ENCODE measurements around the gene PROS1.

The PROS1 gene

DNA sequence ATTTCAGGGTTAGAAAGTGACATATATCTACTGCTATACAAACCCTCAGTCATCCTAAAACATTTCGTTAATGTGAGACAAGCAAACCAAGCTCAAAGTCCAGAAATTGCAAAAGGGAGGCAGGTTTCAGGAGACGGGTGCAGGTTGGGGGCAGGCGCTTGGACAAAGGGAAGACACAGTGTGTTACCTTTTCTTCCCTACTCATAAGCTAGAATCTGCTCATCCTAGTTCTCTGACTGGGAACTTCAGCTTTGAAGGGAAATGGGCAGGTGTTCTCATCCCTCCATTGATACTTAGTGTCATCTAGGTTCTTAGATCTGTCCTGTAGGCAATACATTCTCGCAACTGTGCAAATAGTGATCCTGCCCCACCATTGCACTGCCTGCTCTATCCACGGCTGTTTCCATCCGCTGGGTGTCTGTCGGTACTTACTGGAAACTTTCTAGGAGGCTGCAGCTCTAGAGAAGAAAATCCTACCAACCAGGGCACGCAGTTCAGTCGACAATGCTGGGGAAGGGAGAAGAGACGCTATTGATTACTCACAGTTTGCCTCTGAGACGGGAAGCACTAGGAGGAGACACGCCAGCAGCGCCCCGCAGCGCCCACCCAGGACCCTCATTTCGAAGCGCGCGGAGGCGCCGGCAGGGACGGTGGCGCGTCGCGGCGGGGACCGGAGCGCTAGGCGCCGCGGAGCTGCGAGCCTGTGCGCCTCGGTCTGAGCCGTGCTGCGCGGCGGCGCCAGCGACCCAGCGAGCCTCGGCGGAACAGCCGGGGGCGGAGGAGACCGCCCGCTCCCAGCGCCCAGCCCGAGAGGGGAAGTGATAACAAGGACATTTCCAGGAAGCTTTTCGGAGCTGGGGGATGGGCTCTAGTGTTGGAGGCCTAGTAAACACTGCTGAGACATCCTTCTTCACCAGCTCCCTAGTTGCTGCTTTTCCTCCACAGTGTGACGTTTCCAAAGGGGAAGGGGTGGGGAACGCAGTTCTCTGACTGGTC is at the start of gene PROS1:
Gene PROS1 (minus strand): TSS at position 766 of the 996 bp plus-strand sequence. CDS start 147 bp downstream, at position 619.
- peak; percentile 28 to 33 for DNase-seq

DNA sequence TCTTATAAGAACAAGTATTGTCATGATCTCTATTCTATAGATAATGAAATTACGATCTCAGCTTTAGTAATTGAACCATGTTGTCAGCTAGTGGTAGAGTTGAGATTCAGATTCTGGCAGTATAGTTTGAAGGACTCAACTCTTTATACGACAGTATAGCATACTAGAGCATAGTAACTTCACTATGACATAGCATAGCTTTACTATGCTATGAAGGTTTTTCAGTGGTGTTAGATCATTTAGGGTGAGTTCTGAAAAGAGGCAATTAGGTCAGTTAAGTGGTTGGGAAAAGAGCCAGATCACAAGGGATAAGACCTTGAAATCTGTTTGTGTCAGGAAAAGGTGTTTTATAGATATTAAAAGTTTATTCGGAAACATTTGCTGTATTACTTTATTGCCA is 46.6 kb upstream of the PROS1 start:
- DNase-seq: no peak

DNA sequence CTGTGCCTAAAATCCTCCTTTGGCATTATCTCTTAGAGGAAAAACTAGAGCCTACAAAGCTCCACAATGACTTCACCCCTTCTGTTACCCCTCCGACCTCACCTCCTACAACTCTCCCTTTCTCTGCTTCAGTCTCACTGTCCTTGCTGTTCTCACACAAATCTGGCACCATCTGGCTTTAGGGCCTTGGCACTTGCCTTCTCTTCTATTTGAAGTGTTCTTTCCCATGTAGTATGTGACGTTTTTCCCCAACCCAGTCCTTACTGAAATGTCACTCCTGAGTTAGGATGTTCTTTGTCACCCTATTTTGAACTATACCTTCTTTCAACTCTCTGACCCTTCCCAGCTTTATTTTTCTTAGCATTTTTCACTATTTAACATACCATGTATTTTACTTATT is 46.0 kb upstream of the PROS1 start:
- DNase-seq: no peak

DNA sequence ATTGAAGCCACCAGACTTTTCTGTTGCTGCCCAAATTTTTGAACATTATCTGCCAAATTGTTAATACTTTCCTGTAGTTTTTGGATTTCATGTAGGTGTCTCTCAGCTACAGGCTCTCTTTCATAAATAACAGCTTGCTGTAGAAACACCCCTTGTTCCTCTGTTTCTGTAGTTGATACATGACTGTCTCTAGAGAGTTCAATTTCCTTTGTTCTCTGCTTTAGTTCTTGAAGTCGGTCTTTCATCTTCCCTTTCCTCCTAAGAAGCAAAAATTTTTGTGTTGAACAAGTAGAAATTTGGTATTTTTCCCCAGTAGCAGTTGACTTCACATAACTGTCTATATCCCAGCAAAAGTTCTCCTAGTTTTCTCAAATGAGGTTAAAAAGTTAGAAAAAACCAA is 41.3 kb upstream of the PROS1 start:
- DNase-seq: no peak

DNA sequence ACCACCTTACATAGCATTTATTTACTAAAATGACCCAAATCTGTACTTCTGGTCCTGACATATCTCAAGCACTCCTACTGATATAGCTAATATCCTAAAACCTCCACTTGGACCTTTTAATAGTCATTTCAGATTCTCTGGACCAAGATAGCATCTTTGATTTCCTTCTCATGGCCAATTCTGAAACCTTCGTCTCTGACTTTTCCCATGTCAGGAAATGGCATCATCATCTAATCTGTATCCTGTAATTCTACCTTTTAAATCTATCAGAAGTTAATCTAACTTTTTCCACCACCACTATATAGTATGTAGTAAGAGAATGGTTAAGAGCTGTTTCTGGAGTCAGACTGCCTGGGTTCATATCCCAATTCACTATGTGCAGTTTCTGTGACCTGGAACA is 38.5 kb upstream of the PROS1 start:
- DNase-seq: no peak

DNA sequence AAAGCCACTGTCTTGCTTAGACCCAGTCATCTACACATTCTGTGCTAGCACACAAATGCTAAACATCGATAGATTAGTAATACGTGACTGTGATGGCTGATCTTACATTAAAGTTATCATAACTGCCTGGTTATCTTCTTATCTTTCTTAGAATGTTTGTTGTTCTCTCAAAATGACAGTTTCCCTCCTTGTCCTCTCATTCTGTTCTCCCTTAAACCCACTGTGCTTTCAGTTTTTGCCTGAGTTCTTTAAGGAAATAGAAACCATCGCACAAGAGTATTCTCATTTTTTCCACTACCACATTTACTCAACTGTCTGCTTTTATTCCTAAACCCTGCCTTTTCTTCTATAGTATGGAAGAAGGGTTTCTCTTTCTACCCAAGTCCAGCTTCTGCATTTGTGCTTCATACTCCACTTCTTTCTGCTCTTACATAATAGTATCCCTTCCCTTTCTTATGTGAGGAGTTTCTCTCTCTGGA is 37.6 kb upstream of the PROS1 start:
- no peak for DNase-seq

DNA sequence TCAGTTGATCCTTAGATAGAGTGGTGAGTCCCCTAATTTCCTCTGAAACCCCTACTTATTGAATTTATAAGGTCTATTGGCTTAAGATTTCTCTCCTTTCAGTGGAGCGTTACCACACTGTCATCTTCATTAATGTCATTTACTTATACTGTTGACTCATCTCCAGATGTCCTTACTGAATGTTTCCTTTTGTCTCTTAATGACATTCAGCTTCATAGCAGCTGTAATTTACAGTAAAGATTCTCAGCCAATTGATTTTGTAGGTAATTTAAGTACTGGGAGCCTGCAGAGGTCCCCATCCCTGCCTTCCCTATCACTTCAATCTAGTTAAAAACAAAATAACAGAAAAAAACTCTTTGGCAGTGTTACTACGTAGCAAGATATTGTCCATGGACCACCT is 35.9 kb upstream of the PROS1 start:
- DNase-seq: no peak

DNA sequence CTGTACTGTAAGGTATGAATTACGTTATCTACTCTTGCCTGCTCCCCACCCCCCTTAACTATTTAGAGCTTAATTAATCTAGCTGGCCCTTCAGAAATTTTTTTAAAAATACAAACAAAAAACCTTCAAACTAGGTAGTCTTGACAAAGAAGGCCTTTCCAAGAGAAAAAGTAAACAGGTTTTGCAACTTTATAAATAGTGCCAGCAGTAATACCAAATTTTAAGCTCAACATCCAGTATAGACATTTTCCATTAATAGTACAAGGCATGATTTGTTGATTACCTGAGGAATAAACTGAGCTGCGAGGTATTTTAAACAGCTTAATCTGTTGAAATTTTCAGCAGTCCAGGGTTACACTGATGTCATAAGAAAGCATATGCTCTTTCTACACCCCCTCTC is 34.6 kb upstream of the PROS1 start:
- no peak for DNase-seq

DNA sequence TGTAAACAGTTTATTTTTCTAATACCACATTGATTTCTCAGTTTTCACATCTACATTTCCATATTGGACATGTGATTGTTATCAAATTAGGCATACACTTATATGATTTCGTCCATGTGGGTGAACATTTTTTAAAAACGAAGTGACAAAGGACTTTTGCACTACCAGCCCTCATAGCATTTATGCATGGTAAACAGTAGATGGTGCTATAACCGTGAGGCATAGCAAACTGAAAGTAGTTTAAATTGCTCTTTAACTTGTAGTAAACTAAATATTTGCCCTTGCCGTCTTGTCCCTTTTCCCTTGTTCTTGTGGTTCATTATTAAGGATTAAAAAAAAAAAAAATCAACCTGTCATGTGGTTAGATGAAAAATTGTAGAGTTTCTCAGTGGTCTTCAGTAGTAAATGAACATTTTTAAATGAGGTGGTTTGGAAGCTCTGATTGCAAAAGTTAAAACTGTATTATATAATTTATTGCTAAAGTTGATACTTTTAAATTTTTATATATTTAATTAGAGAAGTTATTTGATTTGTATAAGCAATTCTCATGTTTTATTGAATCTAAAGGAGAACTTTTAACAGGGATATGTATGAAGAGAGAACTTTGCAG is 30.7 kb upstream of the PROS1 start:
- peak in 1 of 2 donors; percentile 63 for DNase-seq

DNA sequence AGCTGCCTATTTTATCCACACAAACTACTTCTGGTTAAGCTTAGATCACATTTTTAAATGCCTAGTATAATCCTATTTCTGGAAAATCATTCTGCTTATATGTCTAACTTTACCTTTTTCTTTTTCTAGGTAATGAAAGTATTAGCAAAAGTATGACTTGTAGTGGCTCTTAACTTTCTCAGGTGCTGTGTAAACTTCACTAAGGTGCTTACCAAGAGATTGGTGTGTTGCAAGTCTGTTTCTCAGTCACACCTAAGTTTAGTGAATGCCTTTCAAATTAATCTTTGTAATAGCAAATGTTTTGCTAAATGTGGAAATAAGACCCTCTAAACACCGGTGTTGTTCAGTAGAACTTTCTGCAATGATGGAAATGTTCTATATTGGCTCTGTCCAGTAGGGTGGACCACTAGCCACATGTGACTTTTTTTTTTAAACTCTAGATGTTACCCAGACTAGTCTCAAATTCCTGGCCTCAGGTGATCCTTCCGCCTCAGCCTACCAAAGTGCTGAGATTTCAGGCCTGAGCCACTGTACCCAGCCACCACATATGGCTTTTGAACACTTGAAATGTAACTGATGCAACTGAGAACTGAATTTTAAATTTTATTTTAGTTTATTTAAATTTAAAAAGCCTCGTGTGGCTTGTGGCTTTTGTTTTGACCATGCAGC is 28.3 kb upstream of the PROS1 start:
- no peak for DNase-seq

DNA sequence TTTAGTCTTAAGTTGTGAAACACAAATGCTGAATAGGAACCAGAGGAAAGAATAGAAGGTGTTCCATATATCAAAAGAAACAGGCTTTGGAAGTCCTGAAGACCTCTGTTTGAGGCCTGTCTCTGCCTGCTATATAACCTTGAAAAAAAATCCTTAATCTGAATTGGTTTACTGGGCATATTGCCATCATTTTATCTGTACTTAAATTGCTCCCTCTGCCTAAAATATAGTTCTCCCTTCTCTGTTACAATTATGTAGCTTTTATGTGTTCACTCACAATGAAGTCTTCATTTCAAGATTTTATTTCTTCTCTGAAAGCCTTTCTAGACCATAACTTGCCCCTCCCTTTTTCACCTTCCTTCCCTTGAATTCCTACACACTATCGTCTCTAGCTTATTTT is 27.5 kb upstream of the PROS1 start:
- no peak for DNase-seq

DNA sequence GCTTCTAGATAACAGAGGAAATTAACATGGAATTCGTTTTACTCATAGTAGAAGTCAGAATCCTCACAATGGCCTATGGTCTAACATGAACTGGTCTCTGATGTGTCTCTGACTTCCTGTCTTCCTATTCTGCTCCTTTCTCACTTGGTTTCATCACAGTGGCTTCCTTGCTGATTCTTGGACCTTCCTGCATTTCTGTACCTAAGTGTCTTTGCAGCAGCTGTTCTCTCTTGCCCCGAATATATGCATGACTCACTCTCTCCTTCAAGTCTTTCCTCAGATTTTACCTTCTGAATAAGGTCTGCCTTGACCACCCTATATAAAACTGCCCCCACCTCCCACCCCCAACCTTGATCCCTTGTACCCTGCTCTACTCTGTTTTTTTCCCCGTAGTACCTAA is 20.4 kb upstream of the PROS1 start:
- DNase-seq: no peak

DNA sequence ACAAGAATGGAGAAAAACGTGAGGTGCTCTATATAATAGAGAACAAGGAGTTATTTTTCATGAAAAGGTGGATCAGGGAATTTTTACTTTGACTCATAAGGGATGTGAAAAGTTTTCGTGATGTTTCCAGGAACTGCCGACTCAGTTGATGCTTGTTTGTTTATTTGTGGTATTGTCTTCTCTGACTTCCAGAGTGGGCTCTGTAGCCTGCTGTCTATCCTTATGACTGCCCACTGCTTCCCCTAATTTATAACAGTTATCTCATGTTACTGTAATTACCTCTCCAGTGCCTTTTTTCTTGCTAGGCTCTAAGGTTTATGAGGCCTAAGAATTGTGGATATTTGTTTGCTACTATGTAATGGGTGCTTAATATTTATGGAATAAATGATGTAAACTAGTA is 18.5 kb upstream of the PROS1 start:
- no peak for DNase-seq

DNA sequence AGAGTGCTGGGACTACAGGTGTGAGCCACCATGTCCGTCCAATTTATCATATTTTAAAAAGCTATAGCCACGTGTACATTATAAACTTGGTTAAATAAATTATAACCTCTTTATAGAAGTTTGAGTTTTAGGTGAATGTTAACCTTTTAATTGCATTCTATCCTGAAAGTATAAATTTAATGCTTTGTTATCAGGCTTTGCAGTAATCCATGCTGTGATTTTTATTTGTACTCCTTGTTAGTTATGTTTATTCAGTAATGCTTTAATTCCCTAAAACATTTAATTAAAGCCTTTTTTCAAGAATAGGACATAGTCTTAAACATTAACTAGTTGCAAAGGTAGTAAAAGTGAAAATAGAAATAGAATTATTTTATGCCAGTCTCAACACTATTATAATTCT is 17.9 kb upstream of the PROS1 start:
- no peak for DNase-seq

DNA sequence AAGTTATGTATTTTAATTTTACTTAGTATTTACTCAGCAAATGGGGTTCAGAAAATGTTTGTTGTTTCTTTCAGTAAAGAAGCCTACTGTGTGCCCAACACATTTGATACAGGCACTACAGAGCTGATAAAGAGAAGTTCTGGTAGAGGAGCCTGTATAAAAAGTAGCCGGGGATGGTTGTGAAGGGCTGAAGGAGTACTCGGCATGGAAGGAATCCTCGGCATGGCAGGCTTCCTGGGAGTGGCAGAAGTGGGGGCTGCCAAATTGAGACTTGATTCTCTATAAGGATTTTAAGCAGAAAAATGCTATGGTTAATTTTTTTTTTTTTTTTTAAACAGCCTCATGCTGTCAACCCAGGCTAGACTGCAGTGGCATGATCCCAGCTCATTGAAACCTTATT is 15.5 kb upstream of the PROS1 start:
- no peak for DNase-seq

DNA sequence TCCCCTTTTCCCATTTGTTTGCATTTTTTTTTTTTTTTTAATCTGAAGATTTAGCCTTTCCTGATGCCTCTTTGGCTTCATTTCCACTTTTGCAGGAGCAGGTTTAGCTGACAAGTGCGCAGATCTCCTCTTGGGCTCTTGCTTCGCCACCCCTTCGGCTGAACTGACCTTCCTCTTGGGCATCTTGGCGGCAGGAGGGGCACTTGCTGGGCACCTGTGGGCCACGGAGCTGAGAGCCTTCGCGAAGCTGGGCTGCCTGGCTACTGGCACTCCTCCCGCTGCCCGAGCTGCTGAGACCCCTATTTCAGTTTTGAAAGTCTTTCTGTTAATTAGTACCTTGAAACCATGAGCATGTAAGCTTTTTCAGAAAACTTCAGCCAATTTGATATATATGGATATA is 15.1 kb upstream of the PROS1 start:
- DNase-seq: no peak

DNA sequence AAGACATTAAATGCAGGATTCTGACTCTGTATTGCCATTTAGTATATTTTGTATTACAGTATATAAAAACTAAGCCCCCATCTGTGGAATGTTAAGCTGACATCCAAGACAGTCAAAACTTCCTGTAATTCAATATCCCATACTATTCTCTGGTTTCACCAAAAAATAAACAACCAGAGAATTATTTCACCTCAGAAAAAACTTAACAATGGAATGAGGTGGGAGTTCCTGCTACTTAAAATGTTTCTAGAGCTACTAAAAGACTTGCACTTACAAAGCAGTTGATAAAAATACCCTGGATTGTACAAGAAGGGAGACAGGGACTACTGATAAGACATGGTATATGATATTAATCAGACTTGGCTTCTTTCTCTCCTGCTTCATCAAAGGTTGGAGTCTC is 14.6 kb upstream of the PROS1 start:
- DNase-seq: no peak

DNA sequence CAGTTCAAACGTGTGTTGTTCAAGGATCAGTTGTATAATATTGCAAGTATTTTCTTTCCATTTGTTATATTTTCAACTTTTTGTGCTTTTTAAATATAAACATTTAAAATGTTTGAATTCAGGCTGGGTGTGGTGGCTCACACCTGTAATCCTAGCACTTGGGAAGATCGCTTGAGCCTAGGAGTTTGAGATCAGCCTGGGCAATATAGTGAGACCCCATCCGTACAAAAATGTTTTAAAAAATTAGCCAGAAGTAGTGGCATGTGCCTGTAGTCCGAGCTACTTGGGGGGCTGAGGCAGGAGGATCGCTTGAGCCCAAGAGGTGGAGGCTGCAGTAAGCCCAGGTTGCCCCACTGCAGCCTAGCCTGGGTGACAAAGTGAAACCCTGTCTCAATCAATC is 10.9 kb upstream of the PROS1 start:
- no peak for DNase-seq

DNA sequence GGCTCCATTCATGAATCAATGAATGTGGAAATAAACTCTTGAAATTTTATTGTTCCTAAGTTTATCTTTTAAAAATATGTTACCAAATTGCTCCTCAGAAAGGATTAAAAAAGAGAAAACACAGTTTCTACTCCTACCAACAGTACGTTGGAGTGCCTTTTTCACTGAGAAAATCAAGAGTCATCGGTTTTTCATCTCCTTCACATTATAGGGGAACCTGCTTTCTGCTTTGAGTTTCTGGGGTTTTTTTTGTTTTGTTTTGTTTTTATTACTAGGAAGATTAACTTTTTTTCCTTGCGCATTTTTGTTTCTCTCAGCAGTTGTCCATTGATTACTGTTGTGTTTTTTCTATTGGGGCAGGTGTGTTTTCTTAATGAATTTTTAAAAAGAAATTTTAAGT is 9.7 kb upstream of the PROS1 start:
- DNase-seq: no peak

DNA sequence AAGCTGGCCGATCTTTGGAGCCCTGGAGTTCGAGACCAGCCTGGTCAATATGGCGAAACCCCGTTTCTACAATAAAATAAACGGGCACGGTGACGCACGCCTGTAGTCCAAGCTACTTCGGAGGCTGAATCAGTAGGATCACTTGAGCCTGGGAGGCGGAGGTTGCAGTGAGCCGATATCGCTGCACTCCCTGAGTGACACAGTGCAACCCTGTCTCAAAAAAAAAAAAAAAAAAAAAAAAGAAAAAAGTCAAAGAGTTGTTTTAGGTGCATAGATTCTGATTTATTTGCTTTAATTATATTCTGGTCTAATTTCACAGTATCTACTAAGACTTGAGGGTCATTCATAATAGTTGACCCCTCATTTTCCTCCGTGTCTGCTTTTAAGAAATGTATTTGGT is 8.0 kb upstream of the PROS1 start:
- DNase-seq: no peak

DNA sequence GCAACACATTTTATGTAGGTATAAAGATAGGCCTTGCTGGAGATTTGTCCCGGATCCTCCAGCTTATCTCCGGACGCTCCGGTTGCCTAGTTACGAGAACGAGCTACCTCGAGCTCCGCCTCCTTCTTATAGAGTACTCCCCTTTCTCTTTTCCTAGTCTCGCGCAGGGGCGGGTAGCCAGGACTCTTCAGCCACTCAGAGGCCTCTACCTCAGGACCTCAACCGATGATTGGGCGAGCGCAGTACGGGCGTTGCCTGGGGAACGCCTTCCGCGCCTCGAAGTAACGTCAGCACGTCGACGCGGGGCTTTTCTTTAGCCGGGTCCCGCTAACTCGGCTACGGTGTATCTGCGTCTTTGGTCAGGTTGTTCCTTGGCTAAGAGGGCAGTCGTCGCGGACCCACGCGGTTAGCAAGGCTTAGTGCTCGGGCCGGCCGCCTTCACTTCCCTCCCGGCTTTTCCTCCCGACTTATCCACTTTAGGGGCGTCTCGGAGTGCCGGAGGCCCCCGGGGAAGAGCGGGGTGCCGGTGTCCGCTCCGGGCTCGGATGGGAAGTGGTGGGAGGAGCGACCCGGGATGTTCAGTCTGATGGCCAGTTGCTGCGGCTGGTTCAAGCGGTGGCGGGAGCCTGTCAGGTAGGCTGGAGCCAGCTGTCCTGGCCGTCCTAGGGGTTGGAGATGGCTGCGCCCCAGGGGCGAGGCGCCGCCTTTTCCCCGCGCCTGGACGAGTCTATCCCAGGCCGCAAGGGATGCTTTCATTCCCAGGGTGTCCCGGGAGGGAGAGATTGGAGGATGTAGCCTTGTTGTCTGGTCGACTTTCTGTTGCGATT is 6.4 kb upstream of the PROS1 start, which contains the start of gene ARL13B:
Gene ARL13B (plus strand): TSS at position 306 of the 827 bp plus-strand sequence. CDS start 269 bp downstream, at position 575.
- peak; percentile 96 for DNase-seq

DNA sequence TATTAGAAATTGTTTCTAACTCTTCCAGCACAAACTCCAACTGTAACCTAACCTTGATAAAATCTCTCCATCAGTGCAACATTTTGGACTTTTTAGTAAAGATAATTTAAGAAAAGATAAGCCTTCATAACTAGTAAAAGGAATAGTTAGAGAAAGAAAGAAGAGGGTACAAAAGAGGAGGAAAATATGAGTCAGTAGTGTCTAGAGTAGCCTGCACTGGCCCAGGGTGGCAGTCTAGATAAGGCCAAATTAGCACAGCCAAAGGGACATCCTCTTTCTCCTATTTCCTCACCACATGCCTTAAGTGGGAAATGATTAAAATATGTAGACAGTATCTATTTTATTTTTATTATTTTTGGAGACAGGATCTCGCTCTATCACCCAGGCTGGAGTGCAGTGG is 3.7 kb downstream of the PROS1 start:
- DNase-seq: no peak

DNA sequence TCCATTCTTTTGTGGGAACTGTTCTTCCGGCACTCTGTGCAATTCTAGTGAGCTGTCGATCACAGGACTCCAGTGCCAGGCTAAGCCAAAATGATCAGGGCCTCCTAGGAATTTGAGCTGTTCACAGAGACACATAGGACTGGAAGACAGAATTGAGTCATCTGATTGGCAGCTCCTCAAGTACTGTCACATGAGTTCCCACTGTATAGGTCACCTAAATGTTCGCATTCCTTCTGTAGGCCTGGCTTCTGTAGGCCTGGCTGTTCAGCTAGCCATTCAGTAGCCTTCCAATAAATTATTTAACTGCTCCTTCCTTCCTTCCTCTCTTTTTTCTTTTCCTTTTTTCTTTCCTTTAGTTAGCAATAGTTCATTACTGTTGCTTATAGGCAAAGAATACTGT is 4.3 kb downstream of the PROS1 start:
- DNase-seq: no peak

Data from CD4-positive, alpha-beta T cell treated with Interleukin-1 beta for 1 hour (primary cell).